GM18873 (cell line): Measurements from ENCODE around the gene HLF.
"Not testable (repeated sequence)": the region's sequence is repeated elsewhere in the genome, so short reads cannot be mapped to it uniquely, and the experiment has no call there.

Experiments used
- ATAC-seq: cut with Tn5 transposase; IDR thresholded peaks from one replicate; pipeline ENCODE4 v1.9.1; 2021; ENCODE audit warnings: mild to moderate bottlenecking, moderate library complexity, moderate number of reproducible peaks; ENCODE audit not compliant: unreplicated experiment, low FRiP score

Gene HLF

DNA sequence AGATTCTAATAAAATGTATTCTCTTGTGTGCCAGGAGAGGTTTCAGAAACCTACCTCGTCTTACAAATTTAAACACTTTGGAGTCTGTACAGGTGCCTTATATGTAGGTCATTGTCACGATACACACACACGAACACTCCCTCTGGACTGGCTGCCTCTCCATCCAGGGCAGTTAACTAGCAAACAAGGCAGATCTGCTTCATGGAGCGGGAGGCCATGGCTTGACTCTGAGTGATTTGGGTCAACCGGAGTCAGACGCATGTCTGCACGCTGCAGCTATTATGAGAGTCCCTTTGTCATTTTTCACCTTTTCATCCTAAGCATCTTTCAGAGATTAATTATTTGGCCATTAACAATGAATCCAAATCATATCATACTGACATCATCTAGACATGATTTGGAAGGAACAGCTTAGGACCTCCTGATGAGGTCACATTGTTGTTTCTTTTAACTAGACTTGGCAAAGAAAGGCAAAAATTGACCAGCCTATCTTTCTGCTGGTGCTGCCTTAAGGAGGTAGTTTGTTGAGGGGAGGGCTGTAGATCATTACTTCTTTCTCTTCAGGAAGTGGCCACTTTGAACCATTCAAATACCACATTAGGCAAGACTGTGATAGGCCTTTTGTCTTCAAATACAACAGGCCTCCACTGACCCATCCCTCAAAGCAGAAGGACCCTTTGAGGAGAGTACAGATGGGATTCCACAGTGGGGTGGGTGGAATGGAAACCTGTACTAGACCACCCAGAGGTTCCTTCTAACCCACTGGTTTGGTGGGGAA is 58.9 kb downstream of the HLF start:
- ATAC-seq, result no peak

DNA sequence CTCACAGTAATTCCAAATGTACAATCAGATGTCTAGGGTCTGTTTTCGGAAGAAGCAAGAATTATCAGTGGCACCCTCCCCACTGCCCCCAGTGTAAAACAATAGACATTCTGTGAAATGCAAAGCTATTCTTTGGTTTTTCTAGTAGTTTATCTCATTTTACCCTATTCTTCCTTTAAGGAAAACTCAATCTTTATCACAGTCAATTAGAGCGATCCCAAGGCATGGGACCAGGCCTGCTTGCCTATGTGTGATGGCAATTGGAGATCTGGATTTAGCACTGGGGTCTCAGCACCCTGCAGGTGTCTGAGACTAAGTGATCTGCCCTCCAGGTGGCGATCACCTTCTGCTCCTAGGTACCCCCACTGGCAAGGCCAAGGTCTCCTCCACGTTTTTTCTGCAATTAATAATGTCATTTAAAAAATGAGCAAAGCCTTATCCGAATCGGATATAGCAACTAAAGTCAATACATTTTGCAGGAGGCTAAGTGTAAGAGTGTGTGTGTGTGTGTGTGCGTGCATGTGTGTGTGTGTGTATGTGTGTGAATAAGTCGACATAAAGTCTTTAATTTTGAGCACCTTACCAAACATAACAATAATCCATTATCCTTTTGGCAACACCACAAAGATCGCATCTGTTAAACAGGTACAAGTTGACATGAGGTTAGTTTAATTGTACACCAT is 59.7 kb downstream of the HLF start:
- ATAC-seq, result no peak

DNA sequence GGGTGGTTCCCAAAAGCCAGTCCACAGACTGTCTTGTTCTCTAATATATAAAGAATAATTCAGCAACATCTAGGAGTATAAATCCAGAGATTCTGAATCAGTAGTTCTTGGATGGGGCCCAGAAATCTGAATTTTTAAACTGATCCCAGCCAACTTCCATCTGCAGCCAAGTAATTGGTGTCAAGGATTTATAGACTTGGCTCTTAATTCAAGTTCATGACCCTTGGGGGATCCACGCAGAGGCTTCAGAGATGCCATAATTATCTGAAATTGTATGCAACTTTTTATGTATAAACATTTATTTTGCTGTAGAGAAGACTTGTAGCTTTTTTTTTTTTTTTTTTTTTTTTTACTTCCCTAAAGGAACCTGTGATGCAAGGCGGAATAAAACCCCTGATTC is 60.6 kb downstream of the HLF start:
- ATAC-seq, result no peak

DNA sequence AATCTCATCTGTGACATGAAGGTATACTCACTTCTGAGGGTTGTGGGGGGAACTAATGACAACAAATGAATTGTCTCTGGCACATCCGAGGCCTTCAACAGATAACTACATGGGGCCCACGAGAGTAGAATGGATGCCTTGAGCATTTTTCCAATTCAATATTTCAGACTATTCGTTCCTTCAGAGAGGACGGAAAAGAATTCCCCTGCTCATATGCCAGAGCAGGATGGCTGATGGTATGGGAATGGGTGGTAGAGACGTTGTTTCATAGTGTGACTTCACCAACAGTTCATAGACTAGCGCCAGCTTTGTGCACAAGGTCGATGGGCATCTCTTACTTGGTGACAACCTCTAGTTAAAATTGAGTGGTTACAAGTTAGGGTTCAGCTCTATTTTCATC is 61.3 kb downstream of the HLF start:
- ATAC-seq, result no peak

DNA sequence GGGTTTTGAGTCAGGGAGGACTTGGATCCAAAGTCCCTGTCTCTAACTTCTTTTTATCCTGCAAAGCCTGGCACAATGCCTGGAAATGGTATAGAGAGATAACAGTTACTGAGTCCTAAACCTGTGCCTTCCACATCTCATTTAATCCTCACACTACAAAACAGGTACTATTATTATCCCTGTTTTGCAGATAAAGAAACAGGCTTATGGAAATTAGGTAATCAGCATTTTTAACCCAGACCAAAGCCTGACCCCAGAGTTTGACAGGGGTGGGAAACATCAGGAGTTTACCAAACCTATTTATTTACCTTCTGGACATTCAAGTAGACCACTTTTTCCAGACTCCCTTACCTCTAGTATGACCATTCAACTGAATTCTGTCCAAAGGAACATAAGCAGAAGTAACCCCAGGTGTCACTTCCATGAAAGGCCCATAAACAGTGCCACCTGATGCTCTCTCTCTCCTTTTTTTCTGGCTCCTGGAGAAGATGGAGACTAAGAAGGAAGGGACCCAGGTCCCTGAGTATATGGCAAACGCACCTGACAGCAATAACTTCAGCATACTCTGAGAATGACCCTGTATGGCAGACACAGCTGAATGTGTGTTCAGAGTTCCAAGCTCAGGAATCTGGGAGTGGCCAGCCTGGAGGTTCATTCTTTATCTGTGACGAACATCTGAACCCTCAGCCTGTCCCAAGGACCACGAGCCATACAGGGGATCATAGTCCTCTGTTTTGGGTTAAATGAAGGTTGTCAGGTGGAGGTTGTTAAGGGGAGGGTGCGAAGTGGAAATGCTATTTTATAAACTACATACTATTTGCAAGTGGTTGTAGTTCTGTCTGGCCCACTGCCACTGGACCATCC is 62.7 kb downstream of the HLF start:
- ATAC-seq, result no peak

DNA sequence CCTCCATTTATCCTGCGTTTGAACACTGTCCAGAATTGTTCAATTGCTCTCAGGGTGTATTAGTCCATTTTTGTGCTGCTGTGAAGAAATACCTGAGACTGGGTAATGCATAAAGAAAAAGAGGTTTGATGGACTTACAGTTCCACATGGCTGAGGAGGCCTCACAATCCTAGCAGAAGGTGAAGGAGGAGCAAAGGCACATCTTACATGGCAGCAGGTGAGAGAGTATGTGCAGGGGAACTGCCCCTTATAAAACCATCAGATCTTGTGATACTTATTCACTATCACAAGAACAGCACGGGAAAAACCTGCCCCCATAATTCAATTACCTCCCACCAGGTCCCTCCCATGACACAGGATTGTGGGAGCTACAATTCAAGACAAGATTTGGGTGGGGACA is 63.8 kb downstream of the HLF start:
- not testable (repeated sequence) for ATAC-seq

DNA sequence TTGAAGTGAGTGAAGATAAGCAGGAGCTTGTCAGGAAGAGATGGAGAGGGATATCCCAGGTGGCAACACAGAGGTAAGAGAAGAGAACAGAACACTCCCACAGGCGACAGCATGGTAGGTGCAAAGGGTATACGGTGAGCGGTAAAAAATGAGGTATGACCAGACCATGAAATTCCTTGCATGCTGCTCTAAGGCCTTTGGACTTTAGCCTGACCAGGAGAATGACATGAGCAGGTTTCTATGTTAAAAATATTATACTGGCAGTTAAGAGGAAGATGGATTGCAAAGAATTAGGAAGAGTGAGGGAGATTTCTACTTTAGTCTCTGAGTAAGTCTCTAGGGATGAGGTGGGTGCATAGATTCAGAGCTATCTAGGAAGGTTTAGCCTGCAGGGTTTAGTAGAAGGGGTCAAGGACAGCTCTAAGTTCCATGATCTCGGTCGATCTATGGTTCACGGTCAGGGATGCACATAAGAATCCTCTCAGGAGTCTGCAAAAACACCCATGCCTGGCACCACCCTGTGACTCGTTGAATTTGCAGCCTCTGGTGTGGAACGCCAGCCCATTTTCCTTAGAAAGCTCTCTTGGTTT is 65.7 kb downstream of the HLF start:
- no peak for ATAC-seq

DNA sequence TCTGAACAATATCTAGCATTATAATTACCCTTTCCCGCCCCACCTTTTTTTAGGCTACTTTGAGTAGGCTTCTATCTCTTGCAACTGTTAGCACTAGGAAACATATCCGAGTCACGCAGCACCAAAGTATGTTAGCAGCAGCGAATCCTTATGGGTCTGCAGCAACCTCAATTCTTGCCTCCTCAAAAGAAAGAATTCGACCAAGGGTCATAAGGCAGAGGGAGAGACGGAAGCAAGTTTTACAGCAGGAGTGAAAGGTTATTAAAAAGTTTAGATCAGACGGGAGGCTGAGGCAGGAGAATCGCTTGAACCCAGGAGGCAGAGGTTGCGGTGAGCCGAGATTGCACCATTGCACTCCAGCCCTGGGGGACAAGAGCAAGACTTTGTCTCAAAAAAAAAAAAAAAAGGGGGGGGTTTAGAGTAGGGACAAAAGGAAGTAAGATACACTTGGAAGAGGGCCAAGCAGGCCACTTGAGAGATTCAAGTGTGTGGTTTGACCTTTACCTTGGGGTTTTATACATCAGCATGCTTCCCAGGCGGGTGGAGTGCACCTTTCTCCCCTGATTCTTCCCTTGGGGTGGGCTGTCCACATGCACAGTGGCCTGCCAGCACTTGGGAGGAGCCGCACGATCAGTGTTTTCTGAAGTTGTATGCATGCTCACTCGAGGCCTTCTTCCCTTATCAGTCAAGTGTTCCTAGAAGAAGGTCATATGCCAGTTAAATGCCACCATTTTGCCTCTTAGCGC is 67.7 kb downstream of the HLF start:
- ATAC-seq, result no peak

DNA sequence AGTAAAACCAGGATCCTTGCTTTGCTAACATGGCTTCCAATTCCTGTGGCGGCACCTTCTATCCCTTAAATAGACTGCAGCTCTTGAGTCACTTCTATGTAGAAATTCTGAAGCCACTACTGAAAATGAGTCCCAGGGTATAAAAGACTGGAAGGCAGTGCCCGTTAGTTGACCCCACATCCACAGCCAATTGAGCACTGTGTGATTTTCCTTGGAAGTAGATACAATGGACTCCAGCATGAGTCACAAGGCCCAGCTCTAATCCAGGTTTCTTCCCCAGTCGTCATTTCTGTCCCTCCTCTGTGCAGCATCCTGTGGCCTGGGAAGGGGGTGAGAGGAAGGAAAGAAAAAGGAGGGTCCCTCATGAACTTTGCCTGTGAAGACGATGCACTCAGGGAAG is 69.5 kb downstream of the HLF start:
- ATAC-seq, result no peak

DNA sequence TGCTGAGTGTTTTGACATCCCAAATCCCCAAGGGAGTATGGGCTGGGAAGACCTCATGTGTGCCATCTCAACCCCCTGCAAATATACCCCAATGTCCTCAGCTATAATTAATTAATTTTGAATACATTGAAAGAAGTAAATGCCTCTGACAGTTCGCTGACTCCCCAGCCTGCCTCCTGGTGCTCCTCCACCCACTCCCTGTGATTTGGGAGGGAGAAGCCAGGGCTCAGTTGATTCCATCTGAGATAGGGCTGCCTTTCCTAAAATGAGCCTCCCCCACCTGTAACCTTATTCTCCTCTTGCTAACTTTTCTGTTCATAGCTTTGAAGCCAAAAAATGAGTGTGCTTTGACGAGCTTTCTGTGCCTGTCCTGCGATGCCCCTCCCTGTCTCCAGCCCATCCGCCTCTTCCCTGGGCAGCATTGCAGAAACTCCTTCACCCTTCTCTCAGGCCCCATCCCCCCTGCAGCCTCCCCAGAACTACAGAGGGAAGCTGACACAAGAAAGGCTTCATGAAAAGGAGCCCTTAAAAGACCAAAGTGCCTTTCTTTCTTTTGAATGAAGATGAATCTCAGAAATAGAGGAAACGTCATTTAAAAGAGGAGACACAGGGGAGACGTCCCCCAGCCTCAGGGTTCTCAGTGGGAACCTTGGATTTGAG is 70.3 kb downstream of the HLF start:
- no peak for ATAC-seq

DNA sequence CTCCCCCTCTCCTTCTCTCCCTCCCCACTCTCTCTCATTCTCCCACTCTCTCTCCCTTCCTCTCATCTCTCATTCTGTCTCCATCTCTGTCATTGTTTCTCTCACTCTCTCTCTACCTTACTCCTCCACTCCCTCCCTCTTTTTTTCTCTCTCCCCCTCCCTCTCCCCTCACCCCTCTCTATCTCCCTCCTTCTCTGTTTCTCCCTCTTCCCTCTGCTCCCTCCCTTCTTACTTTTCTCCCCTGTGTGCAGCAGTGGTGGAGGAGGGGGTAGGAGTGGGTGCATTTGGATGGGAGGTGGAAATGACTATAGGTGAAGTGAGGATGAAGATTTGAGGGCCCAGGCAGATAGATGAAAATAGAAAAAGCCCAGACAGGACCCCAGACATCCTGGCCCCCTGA is 70.9 kb downstream of the HLF start:
- ATAC-seq, result no peak

DNA sequence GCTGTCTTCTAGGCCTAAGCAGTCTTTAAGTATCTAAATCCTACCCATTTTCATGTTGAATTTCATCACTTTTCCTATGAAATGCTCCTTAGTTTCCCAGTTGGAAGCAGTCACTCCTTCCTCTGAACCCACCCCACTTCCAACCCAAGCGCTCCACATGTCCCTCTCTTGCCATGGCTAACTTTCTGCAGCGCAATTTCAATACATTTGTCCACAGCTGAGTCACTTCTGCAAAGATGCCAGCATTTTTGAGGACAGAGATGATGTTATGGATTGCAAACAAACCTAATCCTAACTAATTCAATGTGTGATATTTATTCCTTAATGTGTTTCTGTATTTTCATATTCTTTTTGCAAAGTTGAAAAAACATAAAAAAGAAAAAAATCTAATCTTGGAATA is 71.7 kb downstream of the HLF start:
- ATAC-seq, result no peak

DNA sequence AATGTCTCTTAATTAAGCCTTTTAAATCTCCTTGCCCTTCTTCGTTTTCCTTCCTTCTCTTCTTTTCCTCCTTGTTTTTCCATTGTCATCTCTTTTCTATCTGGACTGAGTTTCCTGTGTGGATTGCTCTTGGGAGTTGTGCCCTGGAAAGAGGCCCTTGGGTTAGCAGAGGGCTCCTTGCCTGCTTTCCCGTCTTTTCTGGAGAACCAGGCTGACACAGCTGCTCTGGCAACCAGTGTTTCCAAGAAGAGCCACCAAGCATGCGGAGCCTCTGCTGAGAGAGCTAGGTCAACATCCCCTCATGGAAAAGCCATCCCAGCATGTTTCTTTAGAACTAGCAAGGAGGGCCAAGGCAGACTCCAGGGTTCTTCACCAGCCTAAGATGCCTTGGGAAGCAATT is 75.4 kb downstream of the HLF start:
- ATAC-seq, result no peak

DNA sequence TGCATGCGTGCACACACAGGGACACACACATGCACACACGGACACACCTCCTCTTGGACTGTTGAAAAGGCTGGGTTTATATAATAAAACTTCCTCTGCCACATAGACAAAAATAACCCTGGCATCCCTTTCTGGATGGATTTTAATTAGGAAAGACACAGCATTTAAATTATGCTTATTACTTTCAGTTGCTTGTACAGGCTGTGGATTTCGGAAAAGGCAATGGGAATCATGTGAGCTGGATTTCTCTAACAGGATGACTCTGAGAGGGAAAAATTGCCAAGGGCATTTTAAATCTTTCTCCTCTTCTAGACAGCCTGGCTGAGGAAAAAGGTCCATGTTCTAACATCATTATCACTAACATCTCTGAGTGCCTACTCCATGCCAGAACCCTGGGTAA is 75.9 kb downstream of the HLF start:
- ATAC-seq, result no peak

DNA sequence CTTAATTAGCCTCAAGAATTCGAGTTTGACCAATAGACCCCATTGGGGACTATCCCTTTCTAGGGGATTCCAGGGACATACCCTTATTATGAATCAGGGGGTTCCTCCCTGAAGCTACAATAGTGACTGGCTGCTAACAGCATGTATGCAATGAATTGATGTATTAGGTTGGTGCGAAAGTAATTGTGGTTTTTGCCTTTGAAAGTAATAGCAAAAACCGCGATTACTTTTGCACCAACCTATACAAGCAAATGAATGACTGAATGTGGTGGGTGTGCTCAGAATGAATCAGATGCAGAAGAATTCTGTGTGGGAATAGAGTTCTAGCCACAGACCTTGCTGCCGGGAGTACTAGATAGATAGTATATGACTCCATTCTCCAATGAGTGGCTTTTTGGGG is 76.7 kb downstream of the HLF start:
- peak; percentile 60 for ATAC-seq

DNA sequence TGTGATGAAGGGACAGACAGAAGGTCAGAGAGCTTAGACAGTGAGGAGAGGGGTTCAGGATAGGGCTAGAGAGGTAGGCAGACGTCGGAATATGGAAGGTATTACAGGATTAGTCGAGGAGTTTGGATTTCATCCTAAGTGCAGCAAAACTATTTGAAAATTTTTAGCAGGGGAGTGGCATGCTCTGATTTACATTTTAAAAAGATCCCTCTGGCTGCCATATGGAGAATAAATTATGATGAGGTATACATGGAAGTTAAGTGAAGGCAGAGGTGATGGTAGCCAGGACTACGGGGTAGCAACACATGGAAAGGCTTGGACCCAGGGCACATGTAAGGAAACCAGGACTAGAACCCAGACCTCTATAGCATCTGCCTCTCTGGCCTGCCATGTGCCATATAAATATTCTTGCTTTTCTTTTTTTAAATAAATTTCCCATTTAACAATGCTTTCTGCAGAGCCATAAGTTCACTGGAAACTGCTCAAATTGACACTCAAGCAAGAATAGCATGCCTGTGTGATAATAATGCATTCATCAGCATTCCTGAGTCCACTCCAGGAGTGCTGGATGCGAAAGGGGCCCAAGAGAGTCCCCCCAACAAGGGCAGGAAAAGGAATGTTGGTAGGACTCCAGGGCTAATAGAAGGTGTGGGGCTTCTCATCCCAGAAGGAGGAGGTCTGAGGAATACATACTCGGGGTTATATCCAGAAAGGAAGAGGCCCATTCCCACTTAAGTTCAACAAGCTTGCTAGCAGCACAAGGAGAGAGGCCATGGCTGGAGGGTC is 78.2 kb downstream of the HLF start:
- no peak for ATAC-seq

DNA sequence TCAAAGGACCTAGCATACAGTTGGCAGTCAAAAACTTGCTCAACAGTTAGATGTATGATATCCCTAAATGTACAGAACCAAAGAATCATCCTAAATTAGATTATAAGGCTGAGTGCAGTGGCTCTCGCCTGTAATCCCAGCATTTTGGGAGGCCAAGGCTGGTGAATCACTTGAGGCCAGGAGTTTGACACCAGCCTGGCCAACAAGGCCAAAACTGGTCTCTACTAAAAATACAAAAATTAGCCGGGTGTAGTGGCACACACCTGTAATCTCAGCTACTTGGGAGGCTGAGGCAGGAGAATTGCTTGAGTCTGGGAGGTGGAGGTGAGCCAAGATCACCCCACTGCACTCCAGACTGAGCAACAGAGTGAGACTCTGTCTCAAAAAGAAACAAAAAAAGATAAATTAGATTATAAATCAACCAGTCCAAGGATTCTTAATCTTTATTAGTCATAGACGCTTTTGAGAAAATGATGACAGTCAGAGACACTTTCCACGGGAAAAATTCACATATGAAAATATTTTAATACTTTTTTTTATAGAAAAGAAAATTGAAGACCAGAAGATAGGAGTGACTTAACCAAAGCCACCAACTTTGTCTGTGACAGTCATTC is 79.2 kb downstream of the HLF start:
- no peak for ATAC-seq

DNA sequence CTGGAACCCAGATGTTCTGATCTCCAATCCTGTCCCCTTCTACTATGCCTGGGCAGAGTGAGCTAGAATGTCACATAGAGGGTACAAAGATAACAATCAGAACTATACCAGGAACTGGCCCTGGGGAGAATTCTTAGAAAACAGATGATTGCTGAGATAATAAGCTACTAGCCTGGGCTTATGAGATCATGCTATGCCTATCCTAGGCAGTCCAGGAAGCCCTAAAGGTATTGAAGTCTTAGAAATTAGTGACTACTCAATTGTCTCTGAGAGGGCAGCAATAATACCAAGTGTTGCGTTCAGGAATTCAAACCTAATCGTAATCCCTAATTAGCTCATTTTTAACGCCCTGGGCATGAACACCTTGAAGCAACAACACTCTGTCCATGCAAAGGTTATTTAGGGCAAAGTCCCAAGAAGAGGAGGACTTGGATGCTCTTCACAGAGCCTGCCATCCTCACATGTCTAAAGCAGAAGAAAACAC is 79.8 kb downstream of the HLF start:
- ATAC-seq, result no peak
